Motor neuron (in vitro differentiated cells): ENCODE data around the gene DNAH3. TPM values are rescaled to one million over a fixed set of nuclear protein-coding genes. Genes with fewer than 3 reads are reported as not detected.
"Not testable (repeated sequence)": the region's sequence is repeated elsewhere in the genome, so short reads cannot be mapped to it uniquely, and the experiment has no call there.

Experiments
- ATAC-seq, 8 experiments: fragments of 200-7000 bp; cut with Tn5 transposase; replicated peaks in 6 of 8; 2 replicates each; pipeline ENCODE4 v1.8.0; 2021; ENCODE audit warnings: mild to moderate bottlenecking in 8 of 8, moderate library complexity in 8 of 8
- H3K27ac ChIP-seq, 2 donors: fragments of 250-450 bp; sonication (Bioruptor Pico); 2 replicates each; pipeline ENCODE4 v1.9.0; 2021; ENCODE audit warnings: antibody characterized with exemption in 2 of 2, mild to moderate bottlenecking in 2 of 2, moderate library complexity in 1 of 2
- H3K4me1 ChIP-seq, 2 donors: fragments of 250-450 bp; sonication (Bioruptor Pico); replicated peaks in 1 of 2; 2 replicates each; pipeline ENCODE4 v1.6.1; 2021; ENCODE audit warnings: antibody characterized with exemption in 2 of 2, mild to moderate bottlenecking in 2 of 2, moderate library complexity in 1 of 2
- H3K4me3 ChIP-seq, 5 donors: fragments of 250-450 bp; sonication (Bioruptor Pico); 2 replicates each; pipeline ENCODE4 v1.9.0; 2021; ENCODE audit warnings: antibody characterized with exemption in 5 of 5, mild to moderate bottlenecking in 5 of 5, moderate library complexity in 4 of 5
- WGBS, 10 experiments: fragments of 450-650 bp; shearing (Covaris generic); methylation state at CpG; one replicate each; pipeline ENCODE4 v1.0.0; 2022; 5-methylcytosine and 5-hydroxymethylcytosine counted together
- in situ Hi-C, 9 experiments: fragments of 400-800 bp; cut with MboI; loops; one replicate each; pipeline ENCODE4 v1.15.0; 2021; ENCODE audit warnings: low sequenced_read_pairs in 9 of 9, low pct_unique_long_range_greater_than_20kb in 2 of 9; ENCODE audit not compliant: unreplicated experiment in 9 of 9
- total RNA-seq, 8 experiments: library from RNA; unstranded; fragments of 300-600 nt; gene quantifications; 2 replicates each; pipeline versions ENCODE4 v1.2.3 to v1.2.4, GENCODE V29; 2022

DNAH3 gene
- total RNA-seq, 8 experiments from 2014 or later: 0.14 to 0.71 (median 0.24) TPM; not detected in 2

GRCh38 chr16:21164521-21165168, 14.0 kb upstream of the DNAH3 start:
- in situ Hi-C loops: no loop called here
- no peak for ATAC-seq
- H3K4me1 ChIP-seq: no peaks in the 10 kb centered on the region
- no peak overlapping the region for H3K4me3 ChIP-seq
- H3K27ac ChIP-seq: no peak overlapping the region
- WGBS, 10 experiments: 63 to 100% (median 89%) methylated on average over 1 to 6 of the region's 7 CpGs; no CpG with 5 or more reads in 1 of the 10 experiments

GRCh38 chr16:21163576-21163975, 12.9 kb upstream of the DNAH3 start:
- in situ Hi-C loops: no loop called here
- Histone ChIP-seq H3K4me1 (no peaks in the 10 kb centered on the region), H3K27ac (no peak overlapping the region), H3K4me3 (no peak overlapping the region)
- 61 to 100% (median 96%) methylated on average over 1 to 4 of the region's 4 CpGs; no CpG with 5 or more reads in 3 of the 10 experiments for WGBS, 10 experiments
- no peak for ATAC-seq

- Histone ChIP-seq H3K4me3 (no peak overlapping the region), H3K27ac (no peak overlapping the region), H3K4me1 (no peaks in the 10 kb centered on the region)
- peak in 1 of 8 experiments; percentile 2 for ATAC-seq
- in situ Hi-C loops: no loop called here
- WGBS, 10 experiments: 4 to 100% (median 72%) methylated on average over 1 to 7 of the region's 7 CpGs
Measured at GRCh38 chr16:21162661-21163151, 12.1 kb upstream of the DNAH3 start.

- no peak overlapping the region for H3K27ac ChIP-seq
- no peak for ATAC-seq
- H3K4me3 ChIP-seq: no peak overlapping the region
- no peaks in the 10 kb centered on the region for H3K4me1 ChIP-seq
- WGBS, 10 experiments: 80 to 100% (median 86%) methylated on average over 1 to 2 of the region's 2 CpGs; no CpG with 5 or more reads in 5 of the 10 experiments
- in situ Hi-C loops: no loop called here
Measured at GRCh38 chr16:21161211-21161610, 10.6 kb upstream of the DNAH3 start.

GRCh38 chr16:21160276-21160675, 9.6 kb upstream of the DNAH3 start:
- in situ Hi-C loops: no loop called here
- no peak overlapping the region for H3K4me3 ChIP-seq
- WGBS, 10 experiments: 0 to 100% (median 53%) methylated on average over 1 of the region's 1 CpG; no CpG with 5 or more reads in 2 of the 10 experiments
- no peak overlapping the region for H3K27ac ChIP-seq
- no peaks in the 10 kb centered on the region for H3K4me1 ChIP-seq
- no peak for ATAC-seq

- 0 to 28% (median 13%) methylated on average over 1 to 8 of the region's 27 CpGs; no CpG with 5 or more reads in 3 of the 10 experiments for WGBS, 10 experiments
- H3K27ac ChIP-seq: no peak overlapping the region
- H3K4me1 ChIP-seq: no peaks in the 10 kb centered on the region
- peak; percentile 3 to 65 (median 54) for ATAC-seq
- in situ Hi-C loops: no loop called here
- peak overlapping the region; percentile 47 to 95 (median 69) for H3K4me3 ChIP-seq
Measured at GRCh38 chr16:21159281-21159951, 8.8 kb upstream of the DNAH3 start.

GRCh38 chr16:21158208-21159110, 7.8 kb upstream of the DNAH3 start, which contains the start of gene LDAF1:
Gene LDAF1 (plus strand): TSS chr16:21158674. CDS start chr16:21161183, 2,509 bp downstream.
- H3K4me3 ChIP-seq: peak within 1 kb of the TSS; percentile 47 to 95 (median 69)
- ATAC-seq: peak; percentile 88 to 96 (median 94)
- in situ Hi-C loops: no loop called here
- 0 to 17% (median 0%) methylated on average over 1 to 7 of the region's 59 CpGs; no CpG with 5 or more reads in 1 of the 10 experiments for WGBS, 10 experiments
- no peaks in the 10 kb centered on the region for H3K4me1 ChIP-seq
- no peak within 1 kb of the TSS for H3K27ac ChIP-seq

- no peak for ATAC-seq
- 20 to 80% (median 71%) methylated on average over 1 to 5 of the region's 5 CpGs; no CpG with 5 or more reads in 5 of the 10 experiments for WGBS, 10 experiments
- H3K4me1 ChIP-seq: no peaks in the 10 kb centered on the region
- H3K27ac ChIP-seq: no peak overlapping the region
- in situ Hi-C loops: no loop called here
- H3K4me3 ChIP-seq: peak overlapping the region in 1 of 5 donors; percentile 69
Measured at GRCh38 chr16:21157632-21158031, 7.0 kb upstream of the DNAH3 start.

GRCh38 chr16:21156767-21157467, 6.3 kb upstream of the DNAH3 start:
- in situ Hi-C loops: no loop called here
- Histone ChIP-seq H3K4me1 (no peaks in the 10 kb centered on the region), H3K4me3 (no peak overlapping the region), H3K27ac (no peak overlapping the region)
- WGBS, 10 experiments: 8 to 100% (median 50%) methylated on average over 1 to 6 of the region's 6 CpGs; no CpG with 5 or more reads in 1 of the 10 experiments
- ATAC-seq: peak in 6 of 8 experiments; percentile 8 to 20 (median 16)

GRCh38 chr16:21156011-21156410, 5.4 kb upstream of the DNAH3 start:
- ATAC-seq, H3K4me1 ChIP-seq, H3K27ac ChIP-seq, H3K4me3 ChIP-seq, in situ Hi-C loops: not testable (repeated sequence)
- 8 to 88% (median 55%) methylated on average over 1 of the region's 1 CpG; no CpG with 5 or more reads in 2 of the 10 experiments for WGBS, 10 experiments

- H3K4me3 ChIP-seq, H3K4me1 ChIP-seq, ATAC-seq, in situ Hi-C loops, H3K27ac ChIP-seq: not testable (repeated sequence)
- 80 to 100% (median 84%) methylated on average over 1 to 5 of the region's 11 CpGs; no CpG with 5 or more reads in 3 of the 10 experiments for WGBS, 10 experiments
Measured at GRCh38 chr16:21153124-21153729, 2.6 kb upstream of the DNAH3 start.
